Skeletal muscle tissue (tissue), 4 donors: ENCODE measurements around the gene MSI2. TPM values are rescaled to one million over a fixed set of nuclear protein-coding genes. Genes with fewer than 3 reads are reported as not detected.

ENCODE experiments used
- H3K27ac ChIP-seq: one replicate; pipeline ENCODE4 v1.7.0; 2013; ENCODE audit warnings: mild to moderate bottlenecking, low read depth, low read length, inconsistent platforms
- H3K27me3 ChIP-seq, 3 donors: one replicate each; pipeline ENCODE4 v1.7.0; 2013; ENCODE audit warnings: low read length in 3 of 3; ENCODE audit not compliant: control insufficient read depth in 3 of 3, insufficient read depth in 3 of 3
- H3K36me3 ChIP-seq, 3 donors: one replicate each; pipeline ENCODE4 v1.7.0; 2013; ENCODE audit warnings: low read length in 3 of 3; ENCODE audit not compliant: control insufficient read depth in 3 of 3, insufficient read depth in 3 of 3
- H3K4me1 ChIP-seq, 3 donors: one replicate each; pipeline ENCODE4 v1.7.0; 2013; ENCODE audit warnings: low read length in 3 of 3, mild to moderate bottlenecking in 3 of 3; ENCODE audit not compliant: control insufficient read depth in 3 of 3, insufficient read depth in 3 of 3
- H3K4me3 ChIP-seq, 3 donors: one replicate each; pipeline ENCODE4 v1.7.0; 2013; ENCODE audit warnings: low read length in 3 of 3
- H3K9ac ChIP-seq, 3 donors: one replicate each; pipeline ENCODE4 v1.7.0; 2013; ENCODE audit warnings: low read length in 3 of 3, mild to moderate bottlenecking in 3 of 3, moderate library complexity in 2 of 3, low read depth in 1 of 3
- H3K9me3 ChIP-seq, 3 donors: one replicate each; pipeline ENCODE4 v1.7.0; 2013; ENCODE audit warnings: low read length in 3 of 3; ENCODE audit not compliant: control insufficient read depth in 3 of 3
- total RNA-seq: library from RNA; depleted of rRNA; stranded (reverse); fragments of >200 nt; gene quantifications from one replicate; pipeline ENCODE4 v1.2.3, GENCODE V29; 2014
- donor health status: Osteomylitis.

MSI2 gene
- total RNA-seq, 1 donor from 2014 or later = 20.4 TPM

GRCh38 chr17:57505841-57506773 is 249.8 kb downstream of the MSI2 start:
- Histone ChIP-seq H3K27ac (no peak overlapping the region), H3K9me3 (no peaks in the 10 kb centered on the region), H3K36me3 (no peaks in the 10 kb centered on the region), H3K27me3 (no peaks in the 10 kb centered on the region), H3K4me3 (no peak overlapping the region), H3K4me1 (peaks cover 8 to 30% (median 19%) of the 10 kb centered on the region in 3 donors), H3K9ac (no peak overlapping the region)

GRCh38 chr17:57506774-57507127 is 250.4 kb downstream of the MSI2 start:
- no peaks in the 10 kb centered on the region for H3K9me3 ChIP-seq
- no peaks in the 10 kb centered on the region for H3K27me3 ChIP-seq
- H3K4me3 ChIP-seq = no peak overlapping the region
- no peak overlapping the region for H3K9ac ChIP-seq
- no peaks in the 10 kb centered on the region for H3K36me3 ChIP-seq
- H3K27ac ChIP-seq = no peak overlapping the region
- peaks cover 10 to 28% (median 19%) of the 10 kb centered on the region in 3 donors for H3K4me1 ChIP-seq

- Histone ChIP-seq H3K4me1 (peaks cover 10 to 19% (median 13%) of the 10 kb centered on the region in 3 donors), H3K27me3 (no peaks in the 10 kb centered on the region), H3K9me3 (no peaks in the 10 kb centered on the region), H3K9ac (no peak overlapping the region), H3K36me3 (no peaks in the 10 kb centered on the region), H3K4me3 (no peak overlapping the region), H3K27ac (no peak overlapping the region)
These were observed 251.5 kb downstream of the MSI2 start for GRCh38 chr17:57507828-57508227.

DNA sequence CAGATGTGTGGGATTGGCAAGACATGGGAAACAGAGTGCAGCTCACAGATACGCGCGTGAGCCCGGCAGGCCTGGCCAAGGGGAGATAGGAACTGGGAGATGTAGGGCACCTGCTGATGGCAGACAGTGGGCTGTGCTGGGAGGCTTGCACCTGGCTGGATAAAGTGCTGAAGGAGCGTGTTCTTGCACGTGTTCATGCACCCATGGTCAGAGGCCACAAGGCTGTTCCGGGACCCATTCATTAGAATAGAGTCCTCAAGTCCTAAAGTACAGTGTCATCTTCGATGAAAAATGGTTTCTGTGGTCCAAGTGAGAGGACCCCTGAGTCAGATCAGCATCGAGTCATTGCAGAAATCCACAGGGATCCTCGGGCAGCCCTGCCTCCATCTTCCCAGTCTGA is 252.3 kb downstream of the MSI2 start:
- no peak overlapping the region for H3K9ac ChIP-seq
- H3K4me3 ChIP-seq = no peak overlapping the region
- H3K27ac ChIP-seq = no peak overlapping the region

DNA sequence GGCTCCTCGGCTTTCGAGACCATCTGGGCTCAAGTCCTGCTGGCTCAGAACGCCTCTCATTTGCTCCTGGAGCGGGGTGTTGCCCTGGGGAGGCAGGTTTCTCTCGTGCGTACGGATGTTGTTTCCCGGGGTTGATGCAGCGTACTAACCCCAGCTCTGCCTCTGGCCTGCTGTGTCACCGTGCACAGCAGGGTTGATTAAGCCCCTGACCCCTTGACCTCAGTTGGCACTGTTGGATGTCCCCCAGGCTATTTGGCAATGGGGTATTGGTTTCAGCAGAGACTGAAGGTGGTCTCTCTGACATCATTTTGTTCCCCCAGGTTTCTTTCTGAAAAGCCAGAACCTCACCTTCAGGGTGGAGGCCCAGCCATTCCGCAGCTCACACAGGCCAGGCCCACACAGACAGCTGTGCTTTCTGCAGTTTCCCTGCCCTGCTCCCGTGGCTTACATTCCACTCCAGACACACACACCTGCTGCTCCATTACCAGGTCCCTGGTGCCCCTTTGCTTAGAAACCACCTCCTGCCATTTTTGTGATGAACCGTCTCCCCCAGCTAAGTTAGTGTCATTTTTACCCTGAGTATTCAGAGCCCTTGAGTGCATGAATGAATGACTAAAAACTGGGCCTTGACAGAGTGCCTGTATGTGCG is 255.3 kb downstream of the MSI2 start:
- Histone ChIP-seq H3K27ac (no peak overlapping the region), H3K4me1 (peaks cover 7 to 19% (median 8%) of the 10 kb centered on the region in 3 donors), H3K27me3 (no peaks in the 10 kb centered on the region), H3K4me3 (no peak overlapping the region), H3K9ac (no peak overlapping the region), H3K36me3 (no peaks in the 10 kb centered on the region), H3K9me3 (no peaks in the 10 kb centered on the region)

More for the DNA sequence above, 252.3 kb downstream of the MSI2 start:
- Histone ChIP-seq H3K9me3 (no peaks in the 10 kb centered on the region), H3K4me1 (peaks cover 10 to 19% (median 12%) of the 10 kb centered on the region in 3 donors), H3K27me3 (no peaks in the 10 kb centered on the region), H3K36me3 (no peaks in the 10 kb centered on the region)

- no peak overlapping the region for H3K27ac ChIP-seq
- peaks cover 2 to 15% (median 8%) of the 10 kb centered on the region in 3 donors for H3K4me1 ChIP-seq
- no peaks in the 10 kb centered on the region for H3K9me3 ChIP-seq
- no peak overlapping the region for H3K9ac ChIP-seq
- H3K4me3 ChIP-seq = no peak overlapping the region
- H3K36me3 ChIP-seq = no peaks in the 10 kb centered on the region
- H3K27me3 ChIP-seq = no peaks in the 10 kb centered on the region
These were observed 255.9 kb downstream of the MSI2 start for GRCh38 chr17:57512258-57512657.

GRCh38 chr17:57512691-57513090 is 256.4 kb downstream of the MSI2 start:
- H3K4me3 ChIP-seq = no peak overlapping the region
- no peak overlapping the region for H3K27ac ChIP-seq
- H3K27me3 ChIP-seq = no peaks in the 10 kb centered on the region
- H3K36me3 ChIP-seq = no peaks in the 10 kb centered on the region
- no peaks in the 10 kb centered on the region for H3K9me3 ChIP-seq
- H3K4me1 ChIP-seq = peaks cover 6 to 19% (median 12%) of the 10 kb centered on the region in 3 donors
- no peak overlapping the region for H3K9ac ChIP-seq

DNA sequence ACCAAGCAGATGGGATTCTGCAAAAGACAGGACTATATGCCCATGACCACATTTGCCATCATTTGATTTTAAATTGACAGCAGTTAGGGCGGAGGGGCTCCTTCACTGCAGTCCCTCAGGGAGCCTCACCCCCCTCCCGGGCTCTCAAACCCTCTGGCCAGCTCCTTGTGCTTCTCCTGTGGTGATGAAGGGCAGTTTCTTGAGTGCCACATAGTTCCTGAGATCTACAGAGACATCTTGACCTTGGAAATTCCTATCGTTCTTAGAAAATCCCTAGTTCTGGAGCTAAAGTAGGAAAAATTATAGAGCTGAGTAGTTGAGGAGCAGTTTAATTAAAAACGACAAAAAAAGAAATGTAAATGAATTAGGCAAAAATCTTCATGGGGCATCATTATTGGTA is 257.2 kb downstream of the MSI2 start:
- H3K4me3 ChIP-seq = no peak overlapping the region
- H3K9me3 ChIP-seq = no peaks in the 10 kb centered on the region
- no peaks in the 10 kb centered on the region for H3K27me3 ChIP-seq
- peaks cover 14 to 27% (median 16%) of the 10 kb centered on the region in 3 donors for H3K4me1 ChIP-seq
- no peaks in the 10 kb centered on the region for H3K36me3 ChIP-seq
- H3K9ac ChIP-seq = no peak overlapping the region
- no peak overlapping the region for H3K27ac ChIP-seq

- no peaks in the 10 kb centered on the region for H3K36me3 ChIP-seq
- H3K27ac ChIP-seq = no peak overlapping the region
- H3K9me3 ChIP-seq = no peaks in the 10 kb centered on the region
- no peaks in the 10 kb centered on the region for H3K27me3 ChIP-seq
- H3K9ac ChIP-seq = no peak overlapping the region
- no peak overlapping the region for H3K4me3 ChIP-seq
- H3K4me1 ChIP-seq = peaks cover 21 to 36% (median 24%) of the 10 kb centered on the region in 3 donors
These were observed 258.3 kb downstream of the MSI2 start for GRCh38 chr17:57514614-57515013.

GRCh38 chr17:57515662-57516211 is 259.4 kb downstream of the MSI2 start:
- Histone ChIP-seq H3K36me3 (no peaks in the 10 kb centered on the region), H3K27ac (no peak overlapping the region), H3K4me3 (no peak overlapping the region), H3K4me1 (peaks cover 21 to 34% (median 24%) of the 10 kb centered on the region in 3 donors), H3K27me3 (no peaks in the 10 kb centered on the region), H3K9me3 (no peaks in the 10 kb centered on the region), H3K9ac (no peak overlapping the region)
